HG02610 (cell line): ENCODE results near the gene GALNT14.

Source experiments
- ATAC-seq: cut with Tn5 transposase; IDR thresholded peaks from one replicate; pipeline ENCODE4 v1.9.1; 2021; ENCODE audit warnings: mild to moderate bottlenecking, moderate library complexity; ENCODE audit not compliant: unreplicated experiment

GALNT14 gene

GRCh38 chr2:30862054-30862651 lies 276.1 kb downstream of the GALNT14 start:
- peak; percentile 60 for ATAC-seq

GRCh38 chr2:30860726-30861125 lies 277.5 kb downstream of the GALNT14 start:
- ATAC-seq = no peak
